Panc1 (cell line): ENCODE data around the gene HINT1. TPM values are rescaled to one million over a fixed set of nuclear protein-coding genes. Genes with fewer than 3 reads are reported as not detected.

Source experiments
- ATAC-seq: fragments of 200-7000 bp; cut with Tn5 transposase; 2 replicates; pipeline ENCODE4 v1.9.1; 2020; ENCODE audit warnings: mild to moderate bottlenecking, moderate library complexity
- BruUV-seq: library from RNA; stranded (reverse); fragments of 400-500 nt; replicated peaks from 2 replicates; lab custom pipeline; 2021; lab: Mats Ljungman, UMichigan
- CTCF ChIA-PET: fragments of 300-600 bp; sonication (Branson Sonifier 250); formaldehyde crosslinking; loops from one replicate; lab custom pipeline; 2022; ENCODE audit warnings: antibody characterized with exemption; lab: Charles Lee
- POLR2A ChIA-PET: fragments of 300-600 bp; sonication (Branson Sonifier 250); formaldehyde crosslinking; loops from one replicate; lab custom pipeline; 2022; ENCODE audit warnings: antibody characterized with exemption; lab: Charles Lee
- DNase-seq: peaks from one replicate; pipeline ENCODE4 v3.0.0-alpha.2; 2010; ENCODE audit warnings: low read depth, low spot score
- H3K27ac ChIP-seq: 2 replicates; pipeline ENCODE4 v1.5.1; 2011; ENCODE audit warnings: mild to moderate bottlenecking, low read length, inconsistent platforms
- H3K27me3 ChIP-seq: fragments of 200-500 bp; sonication (Bioruptor generic); 2 replicates; pipeline ENCODE4 v1.6.0; 2014; ENCODE audit warnings: low read length, inconsistent platforms; ENCODE audit not compliant: control insufficient read depth, insufficient read depth
- H3K36me3 ChIP-seq: fragments of 200-500 bp; sonication (Bioruptor generic); 2 replicates; pipeline ENCODE4 v1.5.1; 2014; ENCODE audit warnings: inconsistent platforms, mild to moderate bottlenecking, low read length, moderate library complexity; ENCODE audit not compliant: control insufficient read depth, insufficient read depth
- H3K4me1 ChIP-seq: 2 replicates; pipeline ENCODE4 v1.5.1; 2011; ENCODE audit warnings: inconsistent platforms, mild to moderate bottlenecking, low read length, moderate library complexity; ENCODE audit not compliant: control insufficient read depth, insufficient read depth
- H3K4me3 ChIP-seq, 2 experiments: 2 replicates each; pipeline ENCODE4 v1.5.1; 2011 to 2012; ENCODE audit warnings: low read depth in 2 of 2, low read length in 2 of 2, mild to moderate bottlenecking in 2 of 2, inconsistent platforms in 1 of 2, moderate library complexity in 1 of 2
- H3K9me3 ChIP-seq: fragments of 200-500 bp; sonication (Bioruptor generic); 2 replicates; pipeline ENCODE4 v1.5.1; 2014; ENCODE audit warnings: low read depth, mild to moderate bottlenecking, inconsistent platforms, low read length, moderate library complexity; ENCODE audit not compliant: control insufficient read depth, insufficient read depth
- POLR2AphosphoS5 ChIP-seq: IDR thresholded peaks from 2 replicates; pipeline ENCODE4 v1.6.1; 2012; ENCODE audit warnings: mild to moderate bottlenecking, low read depth, low read length, moderate library complexity
- SIN3A ChIP-seq: IDR thresholded peaks from 2 replicates; pipeline ENCODE4 v1.6.1; 2012; ENCODE audit warnings: low read depth, mild to moderate bottlenecking, low read length, moderate library complexity, borderline replicate concordance; ENCODE audit not compliant: insufficient read depth
- TCF7L2 ChIP-seq: IDR thresholded peaks from 2 replicates; pipeline ENCODE4 v1.6.1; 2011; ENCODE audit warnings: mild to moderate bottlenecking, low read depth, low read length, inconsistent platforms
- in situ Hi-C: cut with HindIII; loops from 2 replicates; pipeline ENCODE4 v1.10.0; 2016; ENCODE audit warnings: low sequenced_read_pairs, low pct_unique_long_range_greater_than_20kb
- intact Hi-C: fragments of 100-400 bp; cut with micrococcal nuclease; formaldehyde crosslinking; loops from one replicate; pipeline ENCODE4 v1.10.0; 2022; ENCODE audit not compliant: unreplicated experiment
- total RNA-seq: library from RNA; stranded (reverse); gene quantifications from one replicate; pipeline ENCODE4 v1.2.1, GENCODE V29; 2021; ENCODE audit not compliant: unreplicated experiment
- TF ChIP-seq, protein P1 (sequence below), 2 experiments: IDR thresholded peaks; 2 replicates each; pipeline ENCODE4 v1.6.1; 2011 to 2012; ENCODE audit warnings: low read depth in 2 of 2, control low read depth in 1 of 2, low read length in 1 of 2, mild to moderate bottlenecking in 1 of 2, moderate library complexity in 1 of 2; ENCODE audit not compliant: insufficient read depth in 1 of 2
- TF ChIP-seq, protein P2 (sequence below): fragments of 450-650 bp; IDR thresholded peaks from 2 replicates; pipeline ENCODE4 v1.5.1; 2017; ENCODE audit warnings: mild to moderate bottlenecking

HINT1 gene
- total RNA-seq, 1 experiment from 2014 or later = 233 TPM

- H3K4me3 ChIP-seq = no peak overlapping the region
- in situ Hi-C loops (no loop called here), intact Hi-C loops (no loop called here)
- ChIA-PET CTCF (no interaction called here), POLR2A (no interaction called here)
- no peaks in the 10 kb centered on the region for H3K4me1 ChIP-seq
- no peaks in the 10 kb centered on the region for H3K36me3 ChIP-seq
- no peaks in the 10 kb centered on the region for H3K9me3 ChIP-seq
- no TSS peak for BruUV-seq
- DNase-seq = no peak
- H3K27ac ChIP-seq = no peak overlapping the region
- TF ChIP-seq SIN3A (no peak), TCF7L2 (no peak), POLR2AphosphoS5 (no peak)
- TF ChIP-seq, protein P1, sequence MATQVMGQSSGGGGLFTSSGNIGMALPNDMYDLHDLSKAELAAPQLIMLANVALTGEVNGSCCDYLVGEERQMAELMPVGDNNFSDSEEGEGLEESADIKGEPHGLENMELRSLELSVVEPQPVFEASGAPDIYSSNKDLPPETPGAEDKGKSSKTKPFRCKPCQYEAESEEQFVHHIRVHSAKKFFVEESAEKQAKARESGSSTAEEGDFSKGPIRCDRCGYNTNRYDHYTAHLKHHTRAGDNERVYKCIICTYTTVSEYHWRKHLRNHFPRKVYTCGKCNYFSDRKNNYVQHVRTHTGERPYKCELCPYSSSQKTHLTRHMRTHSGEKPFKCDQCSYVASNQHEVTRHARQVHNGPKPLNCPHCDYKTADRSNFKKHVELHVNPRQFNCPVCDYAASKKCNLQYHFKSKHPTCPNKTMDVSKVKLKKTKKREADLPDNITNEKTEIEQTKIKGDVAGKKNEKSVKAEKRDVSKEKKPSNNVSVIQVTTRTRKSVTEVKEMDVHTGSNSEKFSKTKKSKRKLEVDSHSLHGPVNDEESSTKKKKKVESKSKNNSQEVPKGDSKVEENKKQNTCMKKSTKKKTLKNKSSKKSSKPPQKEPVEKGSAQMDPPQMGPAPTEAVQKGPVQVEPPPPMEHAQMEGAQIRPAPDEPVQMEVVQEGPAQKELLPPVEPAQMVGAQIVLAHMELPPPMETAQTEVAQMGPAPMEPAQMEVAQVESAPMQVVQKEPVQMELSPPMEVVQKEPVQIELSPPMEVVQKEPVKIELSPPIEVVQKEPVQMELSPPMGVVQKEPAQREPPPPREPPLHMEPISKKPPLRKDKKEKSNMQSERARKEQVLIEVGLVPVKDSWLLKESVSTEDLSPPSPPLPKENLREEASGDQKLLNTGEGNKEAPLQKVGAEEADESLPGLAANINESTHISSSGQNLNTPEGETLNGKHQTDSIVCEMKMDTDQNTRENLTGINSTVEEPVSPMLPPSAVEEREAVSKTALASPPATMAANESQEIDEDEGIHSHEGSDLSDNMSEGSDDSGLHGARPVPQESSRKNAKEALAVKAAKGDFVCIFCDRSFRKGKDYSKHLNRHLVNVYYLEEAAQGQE (IDR thresholded peaks at IDR 0.05; ENCODE audit: insufficient read depth in 1 of 2, low read depth in 2 of 2, low read length in 1 of 2) = no peak
- TF ChIP-seq, protein P2, sequence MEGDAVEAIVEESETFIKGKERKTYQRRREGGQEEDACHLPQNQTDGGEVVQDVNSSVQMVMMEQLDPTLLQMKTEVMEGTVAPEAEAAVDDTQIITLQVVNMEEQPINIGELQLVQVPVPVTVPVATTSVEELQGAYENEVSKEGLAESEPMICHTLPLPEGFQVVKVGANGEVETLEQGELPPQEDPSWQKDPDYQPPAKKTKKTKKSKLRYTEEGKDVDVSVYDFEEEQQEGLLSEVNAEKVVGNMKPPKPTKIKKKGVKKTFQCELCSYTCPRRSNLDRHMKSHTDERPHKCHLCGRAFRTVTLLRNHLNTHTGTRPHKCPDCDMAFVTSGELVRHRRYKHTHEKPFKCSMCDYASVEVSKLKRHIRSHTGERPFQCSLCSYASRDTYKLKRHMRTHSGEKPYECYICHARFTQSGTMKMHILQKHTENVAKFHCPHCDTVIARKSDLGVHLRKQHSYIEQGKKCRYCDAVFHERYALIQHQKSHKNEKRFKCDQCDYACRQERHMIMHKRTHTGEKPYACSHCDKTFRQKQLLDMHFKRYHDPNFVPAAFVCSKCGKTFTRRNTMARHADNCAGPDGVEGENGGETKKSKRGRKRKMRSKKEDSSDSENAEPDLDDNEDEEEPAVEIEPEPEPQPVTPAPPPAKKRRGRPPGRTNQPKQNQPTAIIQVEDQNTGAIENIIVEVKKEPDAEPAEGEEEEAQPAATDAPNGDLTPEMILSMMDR = no peak
- no peak for ATAC-seq
- H3K27me3 ChIP-seq = no peaks in the 10 kb centered on the region
Measured at GRCh38 chr5:131210151-131210510, 45.1 kb upstream of the HINT1 start.

DNA sequence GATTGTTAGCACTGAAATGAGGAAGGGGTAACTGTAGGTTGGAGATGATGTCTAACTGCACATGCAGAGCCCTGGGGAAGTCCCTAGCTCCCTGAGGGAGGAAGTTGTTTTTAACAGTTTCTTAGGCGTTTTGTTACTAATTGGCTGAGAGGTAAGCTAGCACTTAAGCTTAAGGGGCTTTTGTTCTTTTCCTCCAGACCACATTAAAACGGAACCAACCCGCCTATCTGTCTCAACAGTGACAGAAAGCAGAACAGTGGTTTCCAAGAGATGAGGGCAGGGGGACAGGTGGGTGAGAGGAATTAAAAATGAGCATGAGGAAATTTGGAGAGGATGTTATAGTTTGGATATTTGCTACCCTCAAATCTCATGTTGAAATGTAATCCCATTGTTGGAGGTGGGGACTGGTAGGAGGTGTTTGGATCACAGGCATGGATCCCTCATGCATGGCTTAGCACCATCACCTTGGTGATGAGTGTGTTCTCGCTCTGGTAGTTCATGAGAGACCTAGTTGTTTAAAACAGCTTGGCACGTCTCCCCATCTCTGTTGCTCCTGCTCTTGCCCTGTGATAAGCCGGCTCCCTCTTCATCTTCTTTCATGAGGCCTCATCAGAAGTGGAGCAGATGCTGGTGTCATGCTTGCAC, 44.6 kb upstream of the HINT1 start:
- TF ChIP-seq, protein P2 = no peak
- TF ChIP-seq TCF7L2 (no peak), SIN3A (no peak), POLR2AphosphoS5 (no peak)
- TF ChIP-seq, protein P1 (IDR thresholded peaks at IDR 0.05; ENCODE audit: insufficient read depth in 1 of 2, low read depth in 2 of 2, low read length in 1 of 2) = no peak
- H3K9me3 ChIP-seq = no peaks in the 10 kb centered on the region
- intact Hi-C loops (no loop called here), in situ Hi-C loops (no loop called here)
- ATAC-seq (no peak), DNase-seq (no peak)
- BruUV-seq = no TSS peak
- CTCF ChIA-PET = no interaction called here
- H3K27ac ChIP-seq = no peak overlapping the region
- no peaks in the 10 kb centered on the region for H3K4me1 ChIP-seq
- no peak overlapping the region for H3K4me3 ChIP-seq
- H3K36me3 ChIP-seq = no peaks in the 10 kb centered on the region
- no peaks in the 10 kb centered on the region for H3K27me3 ChIP-seq
- POLR2A ChIA-PET = no interaction called here
